CD1c-positive myeloid dendritic cell (primary cell): ENCODE results near the gene P3H3.

ENCODE experiments used
- DNase-seq: peaks from one replicate; pipeline ENCODE4 v3.0.0-alpha.2; 2016; ENCODE audit errors: extremely low spot score

P3H3 gene

DNA sequence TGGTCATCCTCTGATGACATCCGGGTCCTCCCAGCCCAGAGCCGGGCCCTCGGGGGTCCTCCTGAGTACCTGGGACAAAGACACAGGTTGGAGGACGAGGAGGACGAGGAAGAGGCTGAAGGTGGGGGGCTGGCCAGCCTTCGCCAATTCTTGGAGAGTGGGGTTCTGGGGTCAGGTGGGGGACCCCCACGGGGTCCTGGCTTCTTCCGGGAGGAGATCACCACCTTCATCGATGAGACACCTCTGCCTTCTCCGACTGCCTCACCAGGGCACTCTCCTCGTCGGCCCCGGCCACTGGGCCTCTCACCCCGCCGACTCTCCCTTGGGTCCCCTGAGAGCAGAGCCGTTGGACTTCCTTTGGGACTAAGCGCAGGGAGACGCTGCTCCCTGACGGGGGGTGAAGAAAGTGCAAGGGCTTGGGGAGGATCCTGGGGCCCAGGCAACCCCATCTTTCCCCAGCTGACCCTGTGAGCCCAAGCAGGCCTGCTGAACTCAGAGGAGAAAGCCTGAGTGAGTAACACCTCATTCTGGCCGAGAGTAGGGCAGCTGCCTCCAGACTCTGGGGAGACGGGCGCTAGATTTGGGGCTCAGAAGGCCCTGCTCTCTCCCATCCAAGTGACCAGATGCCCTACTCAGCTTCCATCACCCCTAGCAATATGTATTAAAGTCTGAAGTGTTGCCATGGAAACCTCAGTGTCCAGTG is 1.3 kb upstream of the P3H3 start:
- no peak for DNase-seq

DNA sequence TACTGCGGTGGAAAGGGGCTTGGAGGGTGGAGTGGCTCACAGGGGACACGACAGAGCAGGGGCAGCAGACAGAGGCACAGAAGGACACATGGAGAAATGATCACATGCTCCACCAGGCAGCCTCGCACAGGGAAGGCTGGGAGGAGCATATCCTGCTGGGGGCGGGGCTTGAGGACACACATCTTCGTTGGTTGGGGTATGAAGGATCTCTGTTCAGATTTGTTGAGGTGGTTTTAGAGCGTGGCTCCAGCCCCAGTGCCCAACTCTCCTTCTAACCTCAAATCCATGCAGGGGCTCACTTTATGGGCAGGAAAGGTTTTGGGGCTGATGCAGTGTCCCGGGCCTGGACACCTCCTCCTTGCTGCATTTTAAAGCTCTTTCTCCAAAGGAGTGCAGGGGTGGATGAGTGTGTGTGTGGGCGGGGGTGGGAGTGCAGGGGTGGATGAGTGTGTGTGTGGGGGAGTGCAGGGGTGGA is 733 bp upstream of the P3H3 start:
- peak; percentile 44 for DNase-seq

DNA sequence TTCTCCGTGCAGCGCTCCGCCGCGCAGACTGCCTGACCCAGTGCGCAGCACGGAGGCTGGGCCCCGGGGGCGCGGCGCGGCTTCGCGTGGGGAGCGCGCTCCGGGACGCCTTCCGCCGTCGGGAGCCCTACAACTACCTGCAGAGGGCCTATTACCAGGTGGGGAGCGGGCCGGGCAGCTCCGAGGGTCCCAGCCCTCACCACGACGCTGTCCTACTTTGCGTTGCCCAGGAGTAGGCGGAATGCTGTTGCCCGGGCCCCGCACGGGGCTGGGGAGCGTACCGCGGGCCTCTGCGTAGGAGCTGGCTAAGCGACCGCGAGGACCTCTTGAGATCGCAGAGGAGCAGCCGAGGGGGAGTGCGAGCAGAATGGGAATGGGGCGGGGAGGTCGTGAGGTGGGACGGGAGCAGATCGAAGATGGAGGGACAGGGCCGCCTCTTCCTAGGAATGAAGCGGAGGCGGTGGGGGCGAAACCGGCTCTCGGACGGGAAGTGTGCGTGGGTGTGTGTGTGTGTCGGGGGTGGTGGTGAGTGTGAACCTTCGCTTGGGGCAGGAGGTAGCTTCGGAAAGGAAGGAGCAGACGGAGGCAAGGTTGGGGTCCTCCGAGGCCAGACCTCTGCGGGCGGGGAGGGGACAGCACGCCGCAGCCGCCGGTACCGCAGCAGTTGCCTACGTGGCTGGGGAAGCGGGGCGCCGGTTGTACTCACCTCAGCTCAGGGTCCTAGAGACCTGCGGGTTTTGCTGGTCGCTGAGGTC is 751 bp downstream of the P3H3 start:
- DNase-seq = no peak

DNA sequence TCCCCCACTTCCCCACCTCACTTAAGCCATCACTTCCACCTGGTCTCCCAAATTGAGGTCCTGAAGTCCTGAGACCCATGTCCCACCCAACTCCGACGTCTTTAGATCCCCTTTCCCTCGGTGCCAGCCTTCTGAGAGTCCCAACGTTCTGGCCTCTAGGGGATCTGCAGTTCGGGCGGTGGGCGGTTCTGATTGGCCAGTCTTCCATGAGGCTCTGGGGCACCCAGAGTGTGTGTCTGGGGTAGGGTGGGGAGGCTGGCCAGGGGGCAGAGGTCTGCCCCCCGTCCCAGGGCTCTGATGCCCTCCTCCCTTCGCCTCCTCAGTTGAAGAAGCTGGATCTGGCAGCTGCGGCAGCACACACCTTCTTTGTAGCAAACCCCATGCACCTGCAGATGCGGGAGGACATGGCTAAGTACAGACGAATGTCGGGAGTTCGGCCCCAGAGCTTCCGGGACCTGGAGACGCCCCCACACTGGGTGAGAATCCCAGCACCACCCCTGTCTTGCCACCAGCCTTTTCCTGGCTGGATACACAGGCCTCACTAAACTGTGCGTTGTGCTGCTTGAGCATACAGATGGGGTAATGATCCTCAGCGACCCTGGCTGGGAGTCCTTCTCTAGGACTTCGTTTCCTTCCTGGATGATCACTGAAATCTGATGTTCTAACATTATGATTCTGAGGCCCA is 1.5 kb downstream of the P3H3 start:
- no peak for DNase-seq

DNA sequence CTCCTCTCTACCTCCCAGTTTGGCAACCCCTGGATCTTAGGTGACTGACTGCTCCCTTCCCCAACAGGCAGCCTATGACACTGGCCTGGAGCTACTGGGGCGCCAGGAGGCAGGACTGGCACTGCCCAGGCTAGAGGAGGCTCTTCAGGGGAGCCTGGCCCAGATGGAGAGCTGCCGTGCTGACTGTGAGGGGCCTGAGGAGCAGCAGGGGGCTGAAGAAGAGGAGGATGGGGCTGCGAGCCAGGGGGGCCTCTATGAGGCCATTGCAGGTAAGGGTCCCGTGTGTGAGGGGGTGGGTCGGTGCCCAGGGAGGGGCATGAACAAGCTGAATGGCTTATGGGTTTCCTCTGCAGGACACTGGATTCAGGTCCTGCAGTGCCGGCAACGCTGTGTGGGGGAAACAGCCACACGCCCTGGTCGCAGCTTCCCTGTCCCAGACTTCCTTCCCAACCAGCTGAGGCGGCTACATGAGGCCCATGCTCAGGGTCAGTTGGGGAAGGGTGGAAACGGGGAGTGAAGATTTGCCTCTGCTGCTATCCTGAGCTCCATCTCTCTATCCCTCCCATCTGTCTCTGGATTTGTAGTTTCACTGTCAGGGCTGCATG is 2.2 kb downstream of the P3H3 start:
- DNase-seq = no peak

DNA sequence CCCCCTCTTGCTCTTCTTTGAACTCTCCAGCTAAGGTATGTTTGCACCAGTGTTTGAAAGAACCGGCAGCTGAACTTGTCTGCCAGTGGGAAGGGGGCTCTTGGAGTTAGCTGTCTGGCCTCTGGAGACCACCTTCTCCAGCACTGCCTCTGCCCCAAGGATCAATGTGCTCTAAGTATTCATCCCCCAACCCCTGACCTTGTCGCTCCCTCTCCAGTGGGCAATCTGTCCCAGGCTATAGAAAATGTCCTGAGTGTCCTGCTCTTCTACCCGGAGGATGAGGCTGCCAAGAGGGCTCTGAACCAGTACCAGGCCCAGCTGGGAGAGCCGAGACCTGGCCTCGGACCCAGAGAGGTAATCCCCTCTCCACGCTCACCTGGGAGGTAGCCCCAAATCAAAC is 2.8 kb downstream of the P3H3 start:
- DNase-seq = no peak

DNA sequence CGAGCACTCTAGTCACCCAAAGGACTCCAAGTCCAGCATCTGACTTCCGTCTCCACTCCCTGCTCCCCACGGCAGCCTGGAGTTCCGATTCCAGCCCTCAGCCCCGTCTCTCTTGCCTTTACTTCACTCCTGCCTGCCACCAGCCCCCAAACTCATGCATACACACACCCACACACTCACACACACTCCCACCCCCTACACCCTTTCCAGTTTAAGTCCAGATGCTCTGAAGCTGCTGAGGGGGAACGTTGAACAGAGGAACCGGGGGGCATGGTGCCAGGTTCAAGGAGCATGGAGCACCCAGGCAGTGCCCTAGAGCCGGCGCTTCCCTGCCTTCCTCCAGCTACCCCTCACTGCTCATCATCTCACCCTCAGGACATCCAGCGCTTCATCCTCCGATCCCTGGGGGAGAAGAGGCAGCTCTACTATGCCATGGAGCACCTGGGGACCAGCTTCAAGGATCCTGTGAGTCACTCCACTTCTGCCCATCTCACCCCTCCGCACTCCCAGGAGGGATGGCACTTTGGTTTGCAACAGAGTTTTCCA is 3.3 kb downstream of the P3H3 start:
- no peak for DNase-seq

DNA sequence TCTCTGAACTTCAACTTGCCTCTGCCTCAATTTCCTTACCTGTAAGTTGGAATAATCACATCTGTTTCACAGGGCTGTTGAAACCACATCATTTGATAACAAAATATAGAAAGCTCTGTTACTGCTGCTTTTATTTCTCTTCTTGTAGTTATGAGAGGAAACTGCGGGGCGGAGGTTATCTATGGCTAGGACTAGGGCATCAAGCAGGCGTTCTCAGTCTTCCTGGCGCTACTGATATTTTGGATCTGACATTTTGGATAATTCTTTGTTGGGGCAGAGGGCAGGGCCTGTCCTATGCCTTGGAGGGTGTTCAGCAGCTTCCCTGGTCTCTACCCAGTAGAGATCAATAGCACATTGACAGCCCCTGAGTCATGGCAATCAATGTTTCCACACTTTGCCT is 3.9 kb downstream of the P3H3 start:
- DNase-seq = no peak

DNA sequence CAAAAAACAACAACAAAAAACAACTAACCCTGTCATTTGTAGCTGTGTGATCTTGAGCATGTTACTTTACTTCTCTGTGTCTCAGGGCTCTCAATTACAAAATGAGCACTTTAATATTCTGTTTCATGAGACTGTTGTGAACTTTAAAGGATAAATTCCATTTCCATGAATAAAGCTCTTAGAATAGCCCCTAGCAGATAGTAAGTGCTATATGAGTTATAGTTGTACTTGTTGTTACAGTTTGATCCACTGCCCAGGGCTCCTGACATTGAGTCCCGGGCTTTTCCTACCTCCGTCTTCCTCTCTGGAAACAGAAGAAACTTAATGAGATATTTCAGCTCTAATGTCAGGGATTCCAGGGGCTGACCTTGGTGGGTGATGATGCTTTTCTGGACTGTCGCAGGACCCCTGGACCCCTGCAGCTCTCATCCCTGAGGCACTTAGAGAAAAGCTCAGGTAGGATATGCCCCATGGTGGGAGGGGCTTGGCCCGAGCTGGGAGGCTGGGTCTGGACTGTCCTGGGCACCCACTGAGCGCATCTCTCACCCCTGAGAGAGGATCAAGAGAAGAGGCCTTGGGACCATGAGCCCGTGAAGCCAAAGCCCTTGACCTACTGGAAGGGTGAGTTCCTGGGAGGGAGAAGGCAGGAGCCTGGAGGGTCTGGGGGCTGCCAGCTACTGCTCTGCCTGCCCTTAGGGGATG is 5.1 kb downstream of the P3H3 start:
- no peak for DNase-seq

DNA sequence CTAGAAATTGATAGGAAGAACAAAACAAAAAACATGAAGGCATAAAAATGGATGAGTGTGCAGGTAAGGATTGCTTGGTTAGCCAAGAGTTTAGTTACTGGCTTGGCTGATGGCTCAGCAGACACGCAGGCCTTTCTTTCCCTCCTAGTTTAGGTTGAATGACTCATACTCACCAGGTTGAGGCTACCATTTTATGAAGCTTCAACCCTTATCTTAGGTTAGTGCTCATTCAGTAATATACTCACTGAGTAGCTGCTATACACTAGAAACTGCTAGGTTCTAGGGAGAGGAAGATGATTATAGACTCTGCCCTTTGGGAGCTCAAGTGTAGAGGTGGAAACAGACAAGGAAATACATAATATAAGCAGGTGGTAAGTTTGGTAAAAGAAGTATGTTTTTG is 6.0 kb downstream of the P3H3 start:
- no peak for DNase-seq

DNA sequence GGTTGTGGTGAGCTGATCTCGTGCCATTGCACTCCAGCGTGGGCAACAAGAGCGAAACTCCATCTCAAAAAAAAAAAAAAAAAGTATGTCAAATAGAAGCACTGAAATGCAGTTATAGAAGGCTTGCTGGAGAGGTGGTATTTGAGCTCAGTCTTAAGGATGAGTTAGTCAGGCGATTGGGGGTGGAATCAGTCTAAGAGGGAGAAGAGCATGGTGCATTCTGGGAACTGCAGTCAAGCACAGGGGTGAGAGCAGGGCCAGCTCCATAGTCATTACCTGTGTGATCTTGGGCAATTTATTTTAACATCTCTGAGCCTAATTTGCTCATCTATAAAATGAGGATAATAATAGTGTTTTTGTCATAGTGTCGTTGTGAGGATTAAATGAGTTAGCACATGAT is 6.7 kb downstream of the P3H3 start:
- no peak for DNase-seq

DNA sequence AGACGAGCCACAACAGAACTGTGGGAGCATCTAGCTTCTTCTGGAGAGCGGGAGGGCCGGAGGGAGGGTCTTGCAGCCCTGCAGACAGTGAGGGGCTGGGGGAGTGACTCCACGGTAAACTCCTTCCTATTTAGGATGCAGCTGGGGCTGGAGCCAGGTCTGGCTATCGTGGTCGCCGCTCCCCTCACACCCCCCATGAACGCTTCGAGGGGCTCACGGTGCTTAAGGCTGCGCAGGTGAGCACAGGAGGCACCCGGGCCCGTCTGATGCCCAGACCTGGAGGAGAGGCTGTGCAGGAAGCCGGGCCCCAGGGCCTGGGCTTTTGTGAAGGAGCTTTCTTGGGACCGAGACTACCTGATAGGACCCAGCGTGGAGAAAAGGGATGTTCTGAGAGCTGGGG is 8.6 kb downstream of the P3H3 start:
- no peak for DNase-seq

DNA sequence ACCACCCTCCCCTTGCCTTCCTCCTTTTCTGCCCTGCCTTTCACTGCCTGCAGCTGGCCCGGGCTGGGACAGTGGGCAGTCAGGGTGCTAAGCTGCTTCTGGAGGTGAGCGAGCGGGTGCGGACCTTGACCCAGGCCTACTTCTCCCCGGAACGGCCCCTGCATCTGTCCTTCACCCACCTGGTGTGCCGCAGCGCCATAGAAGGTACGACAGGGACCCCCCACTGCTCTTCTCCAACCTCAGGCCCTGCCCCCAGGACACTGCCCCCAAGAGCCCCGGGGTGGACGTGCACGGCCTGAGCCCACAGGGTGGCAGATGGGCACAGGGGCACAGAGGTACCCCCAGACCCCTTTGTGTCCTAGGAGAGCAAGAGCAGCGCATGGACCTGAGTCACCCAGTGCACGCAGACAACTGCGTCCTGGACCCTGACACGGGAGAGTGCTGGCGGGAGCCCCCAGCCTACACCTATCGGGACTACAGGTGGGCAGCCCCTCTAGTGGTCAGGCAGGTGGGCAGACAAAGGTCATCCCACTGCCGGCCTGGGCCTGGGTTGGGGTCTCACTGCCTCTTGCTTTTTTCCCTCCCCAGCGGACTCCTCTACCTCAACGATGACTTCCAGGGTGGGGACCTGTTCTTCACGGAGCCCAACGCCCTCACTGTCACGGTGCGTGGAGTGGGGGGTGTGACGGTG is 9.3 kb downstream of the P3H3 start:
- no peak for DNase-seq

DNA sequence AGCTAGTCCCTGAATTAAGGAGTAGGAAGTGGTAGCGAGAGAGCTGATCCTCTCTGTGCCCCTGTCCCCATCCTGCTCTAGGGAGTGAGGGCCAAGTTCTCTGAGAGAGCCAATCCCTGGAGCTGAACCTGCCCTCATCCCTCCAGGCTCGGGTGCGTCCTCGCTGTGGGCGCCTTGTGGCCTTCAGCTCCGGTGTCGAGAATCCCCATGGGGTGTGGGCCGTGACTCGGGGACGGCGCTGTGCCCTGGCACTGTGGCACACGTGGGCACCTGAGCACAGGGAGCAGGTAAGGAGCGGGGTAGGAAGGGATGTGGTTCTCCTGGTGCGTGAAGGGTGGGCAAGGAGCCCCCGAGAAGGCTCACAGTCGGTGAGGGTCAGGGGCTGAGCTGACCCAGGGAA is 10.6 kb downstream of the P3H3 start:
- DNase-seq = no peak

DNA sequence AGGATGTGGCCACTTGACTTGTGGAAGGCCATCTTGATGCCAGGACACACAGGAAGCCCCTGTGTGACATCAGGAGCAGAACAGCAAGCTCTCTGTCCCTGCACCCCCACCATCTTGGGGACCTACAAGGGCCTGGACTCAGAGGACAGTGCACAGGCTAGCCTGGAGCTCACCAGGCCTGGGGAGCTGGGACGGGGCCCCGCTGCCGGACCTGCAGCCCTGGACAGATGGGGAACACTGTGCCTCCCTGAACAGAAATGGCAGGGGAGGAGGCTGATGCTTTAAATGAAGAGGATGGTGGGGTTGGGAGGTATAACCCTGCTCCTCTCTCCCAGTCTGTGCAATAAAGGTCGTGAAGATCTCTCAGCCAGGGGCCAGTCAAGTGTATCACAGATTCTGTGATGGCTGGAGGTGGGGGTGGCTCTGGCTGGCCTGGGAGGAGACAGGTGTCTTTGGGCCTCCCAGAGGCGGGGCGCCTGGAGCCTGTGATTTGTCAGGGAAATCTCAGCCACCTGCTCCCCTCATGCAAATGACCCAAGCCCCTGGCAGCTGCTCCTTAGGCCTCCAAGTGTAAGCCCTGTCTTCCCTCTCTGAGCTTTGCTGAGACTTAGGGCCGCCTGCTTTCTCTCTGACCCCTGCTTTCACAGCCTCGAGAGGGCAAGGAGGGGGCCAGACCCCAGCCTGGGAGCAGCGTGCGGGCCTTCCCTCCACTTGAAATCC is 11.4 kb downstream of the P3H3 start:
- no peak for DNase-seq

DNA sequence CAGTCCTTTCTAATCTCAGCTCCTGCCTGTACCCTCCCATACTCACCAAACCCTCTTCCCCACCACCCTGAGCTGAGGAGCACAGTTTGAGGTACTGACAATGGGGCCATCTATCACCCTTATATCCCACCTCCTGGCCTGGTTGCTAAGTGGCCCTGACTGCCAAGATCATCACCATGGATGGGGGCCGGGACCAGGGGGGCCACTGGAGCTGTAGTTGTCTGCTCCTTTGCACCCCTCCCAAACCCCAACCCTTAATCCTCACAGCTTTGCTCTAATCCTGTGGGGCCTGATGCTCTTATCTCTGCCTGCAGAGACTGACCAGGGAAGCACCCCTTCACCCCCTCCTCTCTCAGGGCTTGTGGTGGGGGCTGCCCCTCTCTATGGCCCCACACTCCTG is 12.1 kb downstream of the P3H3 start:
- DNase-seq = no peak

DNA sequence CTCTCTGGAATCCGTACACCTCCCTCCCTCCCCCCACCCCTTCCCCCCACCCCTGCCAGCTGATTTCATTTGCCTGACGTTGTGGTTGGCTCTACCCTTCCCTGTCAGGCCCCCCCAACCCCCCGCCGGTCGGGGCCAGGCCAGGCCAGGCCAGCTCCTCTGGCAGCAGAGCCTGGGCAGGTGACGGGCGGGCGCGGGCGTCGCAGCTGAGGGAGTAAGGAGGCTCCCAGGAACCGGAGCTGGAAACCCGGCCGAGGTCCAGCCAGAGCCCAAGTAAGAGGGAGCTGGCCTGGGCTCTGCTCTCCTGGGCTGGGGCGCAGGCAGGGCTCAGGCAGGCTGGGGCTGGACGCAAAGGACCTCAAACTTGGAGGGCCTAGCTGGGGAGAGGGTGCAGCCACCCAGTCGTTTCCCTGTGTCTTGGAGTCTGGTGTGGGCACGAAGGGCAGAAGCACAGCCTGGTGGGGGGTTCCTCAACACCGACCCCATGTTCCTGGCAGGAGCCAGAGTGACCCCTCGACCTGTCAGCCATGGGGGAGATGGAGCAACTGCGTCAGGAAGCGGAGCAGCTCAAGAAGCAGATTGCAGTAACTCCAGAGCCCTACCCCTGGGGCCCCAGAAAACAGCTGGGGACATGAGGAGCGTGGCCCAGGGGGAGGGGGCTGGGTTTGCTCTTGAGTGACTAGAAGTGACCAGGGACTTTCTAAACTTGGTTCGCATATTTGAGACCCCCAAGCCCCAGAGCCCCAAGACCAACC is 12.7 kb downstream of the P3H3 start, which contains the start of gene GNB3:
TSS of gene GNB3 (plus strand) at position 165 of the 755 bp plus-strand sequence. CDS start at position 528, 363 bp downstream.
- no peak for DNase-seq

DNA sequence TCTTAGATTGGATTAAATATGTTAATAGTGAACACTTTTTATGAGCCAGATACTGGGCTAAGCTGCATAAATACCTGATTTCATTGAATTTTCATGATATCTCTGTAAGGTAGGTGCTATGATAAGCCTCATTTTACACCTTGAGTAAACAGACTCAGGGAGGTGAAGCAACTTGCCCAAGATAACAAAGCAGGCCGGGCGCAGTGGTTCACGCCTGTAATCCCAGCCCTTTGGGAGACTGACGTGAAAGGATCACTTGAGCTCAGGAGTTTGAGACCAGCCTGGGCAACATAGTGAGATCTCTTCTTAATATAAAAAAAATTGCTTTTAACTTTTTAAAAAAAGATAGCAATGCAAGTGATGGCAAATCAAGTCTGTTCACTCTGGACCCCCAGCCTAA is 13.9 kb downstream of the P3H3 start:
- DNase-seq = no peak

DNA sequence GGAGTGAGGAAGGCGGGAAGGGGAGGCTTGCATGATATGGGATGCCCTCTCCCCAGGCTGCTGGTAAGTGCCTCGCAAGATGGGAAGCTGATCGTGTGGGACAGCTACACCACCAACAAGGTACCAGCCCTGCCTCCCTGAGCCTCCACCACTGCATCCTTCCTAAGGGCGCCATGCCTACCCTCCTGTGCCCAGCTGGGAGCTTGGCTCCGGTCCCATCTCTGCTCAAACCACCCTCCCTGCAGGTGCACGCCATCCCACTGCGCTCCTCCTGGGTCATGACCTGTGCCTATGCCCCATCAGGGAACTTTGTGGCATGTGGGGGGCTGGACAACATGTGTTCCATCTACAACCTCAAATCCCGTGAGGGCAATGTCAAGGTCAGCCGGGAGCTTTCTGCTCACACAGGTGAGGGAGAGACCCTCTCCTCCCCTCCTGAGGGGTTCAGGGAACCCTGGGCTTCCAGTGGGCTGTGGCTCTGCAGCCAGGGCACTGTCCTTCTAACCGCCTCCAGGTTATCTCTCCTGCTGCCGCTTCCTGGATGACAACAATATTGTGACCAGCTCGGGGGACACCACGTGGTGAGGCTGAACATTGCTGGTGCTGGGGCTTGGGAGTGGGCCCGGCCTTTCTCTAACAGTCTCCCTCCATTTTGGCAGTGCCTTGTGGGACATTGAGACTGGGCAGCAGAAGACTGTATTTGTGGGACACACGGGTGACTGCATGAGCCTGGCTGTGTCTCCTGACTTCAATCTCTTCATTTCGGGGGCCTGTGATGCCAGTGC is 15.1 kb downstream of the P3H3 start:
- DNase-seq = no peak
